ENCODE measurements around the gene TAF12.

GRCh38 chr1:28564310-28564709 lies 78.6 kb downstream of the TAF12 start:
- no peak for TF ChIP-seq CTCF (IDR thresholded peaks at IDR 0.05; ENCODE audit: borderline replicate concordance, extremely low read depth, low read length, poor library complexity, severe bottlenecking)
- TF ChIP-seq EZH2 (IDR thresholded peaks at IDR 0.05; ENCODE audit: borderline replicate concordance, low read depth, low read length, severe bottlenecking), result no peak

Measured in DND-41 (cell line).